ENCODE results near the gene SH3RF3. TPM values are rescaled to one million over a fixed set of nuclear protein-coding genes. Genes with fewer than 3 reads are reported as not detected.
A peak's percentile ranks its signal among the peaks of the same experiment; 100 is the strongest.

The SH3RF3 gene
- total and polyA plus RNA-seq, 8 donors: 7.0 to 11.1 (median 8.3) TPM

GRCh38 chr2:109089602-109090300 lies 39.3 kb upstream of the SH3RF3 start:
- H3K36me3 ChIP-seq: no peaks in the 10 kb centered on the region
- no peaks in the 10 kb centered on the region for H3K4me1 ChIP-seq
- ATAC-seq (no peak), DNase-seq (no peak)
- intact Hi-C loops (cut with DNase I): no loop called here
- no peaks in the 10 kb centered on the region for H3K27me3 ChIP-seq
- H3K9me3 ChIP-seq: peaks cover 0 to 12% of the 10 kb centered on the region in 2 donors
- no peak overlapping the region for H3K27ac ChIP-seq
- no peak overlapping the region for H3K4me3 ChIP-seq
- no peak for TF ChIP-seq CTCF (IDR thresholded peaks at IDR 0.05)

- TF ChIP-seq CTCF (IDR thresholded peaks at IDR 0.05): no peak
- Histone ChIP-seq H3K9me3 (peaks cover 0 to 12% of the 10 kb centered on the region in 2 donors), H3K4me3 (no peak overlapping the region), H3K27ac (no peak overlapping the region), H3K36me3 (no peaks in the 10 kb centered on the region), H3K4me1 (no peaks in the 10 kb centered on the region), H3K27me3 (no peaks in the 10 kb centered on the region)
- no peak for DNase-seq
- intact Hi-C loops (cut with DNase I): no loop called here
- ATAC-seq: no peak
These were observed 37.5 kb upstream of the SH3RF3 start for GRCh38 chr2:109091526-109091925.

DNA sequence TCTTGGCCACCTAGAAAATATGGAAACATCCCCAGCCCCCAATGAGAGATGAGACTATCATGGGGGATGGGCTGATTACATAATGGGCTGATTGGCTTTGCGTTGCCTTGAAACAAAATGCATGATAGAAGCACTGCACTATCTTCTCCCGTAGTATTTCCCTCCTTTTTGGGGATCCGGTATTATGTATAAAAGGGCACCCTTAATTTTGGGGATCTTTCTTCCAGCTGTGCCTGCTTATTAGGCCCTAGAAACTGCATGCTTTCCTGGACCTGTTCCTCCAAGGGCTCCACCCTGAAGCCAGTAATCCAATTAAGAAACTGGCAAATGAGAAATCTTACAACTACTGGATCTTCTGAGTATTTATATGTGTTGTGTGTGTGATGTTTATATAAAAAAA lies 34.9 kb upstream of the SH3RF3 start:
- no peaks in the 10 kb centered on the region for H3K36me3 ChIP-seq
- intact Hi-C loops (cut with DNase I): no loop called here
- no peaks in the 10 kb centered on the region for H3K27me3 ChIP-seq
- no peak overlapping the region for H3K27ac ChIP-seq
- H3K4me3 ChIP-seq: no peak overlapping the region
- DNase-seq: no peak
- no peak for TF ChIP-seq CTCF (IDR thresholded peaks at IDR 0.05)
- peaks cover 0 to 12% of the 10 kb centered on the region in 2 donors for H3K9me3 ChIP-seq
- no peaks in the 10 kb centered on the region for H3K4me1 ChIP-seq
- no peak for ATAC-seq

- ATAC-seq (no peak), DNase-seq (peak in 1 of 4 donors; percentile 4)
- Histone ChIP-seq H3K9me3 (peaks cover 0 to 12% of the 10 kb centered on the region in 2 donors), H3K36me3 (no peaks in the 10 kb centered on the region), H3K4me3 (no peak overlapping the region), H3K27ac (no peak overlapping the region), H3K27me3 (peaks cover 0 to 11% of the 10 kb centered on the region in 2 donors), H3K4me1 (peaks cover 0 to 8% of the 10 kb centered on the region in 2 donors)
- intact Hi-C loops (cut with DNase I): no loop called here
- TF ChIP-seq CTCF (IDR thresholded peaks at IDR 0.05): no peak
These were observed 30.6 kb upstream of the SH3RF3 start for GRCh38 chr2:109098251-109098920.

- intact Hi-C loops (cut with DNase I): no loop called here
- DNase-seq: no peak
- ATAC-seq: no peak
These were observed 30.1 kb upstream of the SH3RF3 start for GRCh38 chr2:109098921-109099273.

More at GRCh38 chr2:109098921-109099273, 30.1 kb upstream of the SH3RF3 start:
- peaks cover 0 to 9% of the 10 kb centered on the region in 2 donors for H3K9me3 ChIP-seq
- peaks cover 0 to 8% of the 10 kb centered on the region in 2 donors for H3K4me1 ChIP-seq
- H3K27me3 ChIP-seq: peaks cover 0 to 11% of the 10 kb centered on the region in 2 donors
- no peak for TF ChIP-seq CTCF (IDR thresholded peaks at IDR 0.05)
- H3K36me3 ChIP-seq: no peaks in the 10 kb centered on the region
- H3K27ac ChIP-seq: no peak overlapping the region
- no peak overlapping the region for H3K4me3 ChIP-seq
